ENCODE data around the gene SLC43A1. TPM values are rescaled to one million over a fixed set of nuclear protein-coding genes. Genes with fewer than 3 reads are reported as not detected.

SLC43A1 gene
- total and polyA plus RNA-seq, 2 experiments from 2014 or later: 19.6 to 49.7 TPM

- H3K4me1 ChIP-seq (ENCODE audit: insufficient read depth): no peaks in the 10 kb centered on the region
- H3K27me3 ChIP-seq (ENCODE audit: insufficient read depth): no peaks in the 10 kb centered on the region
- H3K4me3 Mint-ChIP-seq: no peak overlapping the region
- H3K27me3 Mint-ChIP-seq (ENCODE audit: insufficient read depth, low read depth, poor library complexity): peaks cover 2% of the 10 kb centered on the region
- H3K4me2 ChIP-seq: no peak overlapping the region
- no peaks in the 10 kb centered on the region for H3K36me3 ChIP-seq (ENCODE audit: insufficient read depth)
- H3K79me2 ChIP-seq (replicated peaks; ENCODE audit: insufficient read depth): no peaks in the 10 kb centered on the region
- H2AFZ ChIP-seq: no peak overlapping the region
- H3K27ac ChIP-seq (ENCODE audit: low read depth): no peak overlapping the region
- H3K36me3 Mint-ChIP-seq (ENCODE audit: low read depth): no peaks in the 10 kb centered on the region
- no peaks in the 10 kb centered on the region for H4K20me1 ChIP-seq (replicated peaks; ENCODE audit: insufficient read depth)
- TF ChIP-seq EZH2phosphoT487 (IDR thresholded peaks at IDR 0.05; ENCODE audit: unreplicated experiment) (no peak), EZH2 (IDR thresholded peaks at IDR 0.05; ENCODE audit: low read depth, unreplicated experiment) (no peak), ZNF114 (CRISPR knock-in tag; IDR thresholded peaks at IDR 0.05) (no peak), NANOG (IDR thresholded peaks at IDR 0.05; ENCODE audit: borderline replicate concordance) (no peak), ETS1 (IDR thresholded peaks at IDR 0.05) (no peak), ZNF462 (CRISPR knock-in tag; IDR thresholded peaks at IDR 0.05) (no peak), STAT1 (IDR thresholded peaks at IDR 0.05; ENCODE audit: unreplicated experiment) (no peak), REST (IDR thresholded peaks at IDR 0.05; ENCODE audit: unreplicated experiment) (no peak), JUNB (IDR thresholded peaks at IDR 0.05; ENCODE audit: unreplicated experiment) (no peak), CTCF (conservative IDR thresholded peaks at IDR 0.05; ENCODE audit: low read depth in 2 of 2) (no peak)
- H3K27ac Mint-ChIP-seq: no peak overlapping the region
- H3F3A ChIP-seq (replicated peaks; ENCODE audit: low read depth): no peaks in the 10 kb centered on the region
- no peaks in the 10 kb centered on the region; the same call in 2 of the 3 replicates for H3K9me3 Mint-ChIP-seq
- no peak overlapping the region for H3K4me3 ChIP-seq
- no peaks in the 10 kb centered on the region for H3K4me1 Mint-ChIP-seq
- H3K9me2 ChIP-seq (ENCODE audit: insufficient read depth): no peaks in the 10 kb centered on the region
- no peak for ATAC-seq
- no peak for DNase-seq (ENCODE audit: low spot score)
These were observed 75.7 kb downstream of the SLC43A1 start for GRCh38 chr11:57439786-57440185.
